Gastrocnemius medialis (tissue), 4 donors: ENCODE results near the gene DAPK1. TPM values are rescaled to one million over a fixed set of nuclear protein-coding genes. Genes with fewer than 3 reads are reported as not detected.

Experiments used
- ATAC-seq, 2 donors: fragments of 150-250 bp; one replicate each; pipeline ENCODE4 v1.9.1; 2016
- DNase-seq, 2 donors: peaks; one replicate each; pipeline ENCODE4 v3.0.0-alpha.2; 2019
- H3K27ac ChIP-seq, 4 donors: fragments of 200-600 bp; sonication (generic); 1 replicate in 1 of 4; 2 replicates in 3 of 4; pipeline ENCODE4 v1.5.1; 2016 to 2018; ENCODE audit warnings: mild to moderate bottlenecking in 2 of 4, moderate library complexity in 1 of 4
- H3K27me3 ChIP-seq, 3 donors: fragments of 200-600 bp; sonication (generic) in 2 of 3; 1 replicate in 1 of 3; 2 replicates in 2 of 3; pipeline versions ENCODE4 v1.5.1 to v1.6.0; 2016 to 2019; ENCODE audit warnings: mild to moderate bottlenecking in 1 of 3, moderate library complexity in 1 of 3
- H3K36me3 ChIP-seq, 2 donors: fragments of 200-600 bp; sonication (generic) in 1 of 2; one replicate each; pipeline ENCODE4 v1.5.1; 2017 to 2018
- H3K4me1 ChIP-seq, 2 donors: fragments of 200-600 bp; sonication (generic) in 1 of 2; one replicate each; pipeline ENCODE4 v1.5.1; 2016 to 2017; ENCODE audit warnings: mild to moderate bottlenecking in 2 of 2
- H3K4me3 ChIP-seq, 4 donors: fragments of 200-600 bp; sonication (generic) in 3 of 4; 1 replicate in 1 of 4; 2 replicates in 3 of 4; pipeline ENCODE4 v1.5.1; 2016 to 2019; ENCODE audit warnings: mild to moderate bottlenecking in 2 of 4
- H3K9me3 ChIP-seq, 3 donors: fragments of 200-600 bp; sonication (generic) in 2 of 3; 1 replicate in 1 of 3; 2 replicates in 2 of 3; pipeline ENCODE4 v1.5.1; 2016 to 2019
- POLR2A ChIP-seq, 2 donors: fragments of 450-650 bp; IDR thresholded peaks; one replicate each; pipeline ENCODE4 v1.6.1; 2017; ENCODE audit warnings: antibody characterized with exemption in 2 of 2, mild to moderate bottlenecking in 2 of 2, moderate library complexity in 2 of 2
- in situ Hi-C, 4 donors: fragments of 200-750 bp; cut with MboI; loops; one replicate each; pipeline versions ENCODE4 v1.15.0 to v1.8.0; 2017; ENCODE audit warnings: low sequenced_read_pairs in 4 of 4
- intact Hi-C: fragments of 100-400 bp; cut with DNase I; formaldehyde crosslinking; loops from one replicate; pipeline ENCODE4 v1.15.1; 2023; ENCODE audit warnings: low total_unique reads
- total RNA-seq, 4 donors: library from RNA; depleted of rRNA; stranded (reverse); fragments of >200 nt; gene quantifications; one replicate each; pipeline versions ENCODE4 v1.1.0 to v1.2.3, GENCODE V29; 2016
- TF ChIP-seq, protein P1 (sequence below), 5 experiments: fragments of 450-650 bp in 3 of 5; fragments of 200-600 bp in 2 of 5; sonication (generic) in 2 of 5; IDR thresholded peaks in 4 of 5; conservative IDR thresholded peaks in 1 of 5; 1 replicate in 4 of 5; 2 replicates in 1 of 5; pipeline ENCODE4 v1.5.1; 2016 to 2019; ENCODE audit warnings: antibody characterized with exemption in 5 of 5, mild to moderate bottlenecking in 3 of 5, moderate library complexity in 3 of 5

The DAPK1 gene
- total RNA-seq, 4 donors from 2014 or later, result 1.2 to 4.3 (median 2.7) TPM

DNA sequence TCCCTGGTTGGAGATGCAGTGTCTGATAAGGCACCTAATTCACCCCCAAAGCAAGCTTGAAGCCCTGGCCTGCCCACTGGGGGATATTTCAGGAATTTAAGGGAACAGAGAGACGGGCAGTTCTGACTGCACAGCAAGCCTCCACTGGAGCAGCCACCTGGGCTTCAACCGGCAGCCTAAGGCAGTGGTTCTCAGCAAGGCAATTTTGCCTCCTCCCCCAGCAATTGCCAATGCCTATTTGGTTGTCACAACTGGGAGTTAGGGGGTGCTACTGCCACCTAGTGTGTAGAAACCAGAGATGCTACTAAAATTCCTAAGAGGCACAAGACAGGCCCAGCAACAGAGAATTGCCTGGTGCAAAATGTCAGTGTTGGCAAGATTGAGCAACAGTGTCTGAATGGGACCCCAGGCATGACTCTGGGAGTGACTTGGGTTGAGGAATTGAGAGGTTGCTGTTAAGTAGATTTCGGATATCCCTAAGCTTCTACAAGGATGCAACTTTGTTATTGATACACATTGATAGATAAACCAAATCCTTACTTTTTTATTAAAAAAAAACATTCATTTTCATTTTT, 169.6 kb downstream of the DAPK1 start:
- no peak overlapping the region for H3K4me3 ChIP-seq
- DNase-seq (no peak), ATAC-seq (no peak)
- H3K36me3 ChIP-seq, result no peaks in the 10 kb centered on the region
- intact Hi-C loops (no loop called here), in situ Hi-C loops (loop anchor here (5.0 to 25.0 kb wide), 4 partner anchors 322 to 1255 kb away; no protein-coding TSS in a partner anchor)
- no peaks in the 10 kb centered on the region for H3K9me3 ChIP-seq
- H3K27ac ChIP-seq, result no peak overlapping the region
- TF ChIP-seq, protein P1, sequence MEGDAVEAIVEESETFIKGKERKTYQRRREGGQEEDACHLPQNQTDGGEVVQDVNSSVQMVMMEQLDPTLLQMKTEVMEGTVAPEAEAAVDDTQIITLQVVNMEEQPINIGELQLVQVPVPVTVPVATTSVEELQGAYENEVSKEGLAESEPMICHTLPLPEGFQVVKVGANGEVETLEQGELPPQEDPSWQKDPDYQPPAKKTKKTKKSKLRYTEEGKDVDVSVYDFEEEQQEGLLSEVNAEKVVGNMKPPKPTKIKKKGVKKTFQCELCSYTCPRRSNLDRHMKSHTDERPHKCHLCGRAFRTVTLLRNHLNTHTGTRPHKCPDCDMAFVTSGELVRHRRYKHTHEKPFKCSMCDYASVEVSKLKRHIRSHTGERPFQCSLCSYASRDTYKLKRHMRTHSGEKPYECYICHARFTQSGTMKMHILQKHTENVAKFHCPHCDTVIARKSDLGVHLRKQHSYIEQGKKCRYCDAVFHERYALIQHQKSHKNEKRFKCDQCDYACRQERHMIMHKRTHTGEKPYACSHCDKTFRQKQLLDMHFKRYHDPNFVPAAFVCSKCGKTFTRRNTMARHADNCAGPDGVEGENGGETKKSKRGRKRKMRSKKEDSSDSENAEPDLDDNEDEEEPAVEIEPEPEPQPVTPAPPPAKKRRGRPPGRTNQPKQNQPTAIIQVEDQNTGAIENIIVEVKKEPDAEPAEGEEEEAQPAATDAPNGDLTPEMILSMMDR (IDR thresholded peaks at IDR 0.05 in 4 of 5, conservative IDR thresholded peaks at IDR 0.05 in 1 of 5), result no peak
- no peak for TF ChIP-seq POLR2A (IDR thresholded peaks at IDR 0.05)
- no peaks in the 10 kb centered on the region for H3K4me1 ChIP-seq
- no peaks in the 10 kb centered on the region for H3K27me3 ChIP-seq

DNA sequence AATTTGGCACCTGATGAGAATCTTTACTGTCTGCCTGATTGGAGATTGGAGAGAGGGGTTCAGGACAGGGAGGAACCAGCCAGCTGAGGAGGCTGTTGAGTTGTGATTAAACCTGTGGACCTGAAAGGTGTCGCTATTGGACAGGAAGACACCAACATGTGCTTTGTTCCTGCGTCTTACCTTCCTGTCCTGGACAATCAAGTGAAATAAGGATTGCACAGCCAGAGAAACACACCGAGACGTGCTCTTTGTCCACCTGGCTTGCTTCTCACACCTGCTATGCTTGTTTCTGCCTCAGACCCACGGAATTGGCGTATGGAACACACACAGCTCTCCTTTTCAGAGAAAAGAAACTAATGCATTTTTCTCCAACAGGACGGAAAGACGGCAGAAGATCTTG, 170.6 kb downstream of the DAPK1 start:
- no peaks in the 10 kb centered on the region for H3K27me3 ChIP-seq
- no peak for ATAC-seq
- no peaks in the 10 kb centered on the region for H3K4me1 ChIP-seq
- in situ Hi-C loops, result loop anchor here (5.0 to 25.0 kb wide), 4 partner anchors 323 to 1256 kb away; no protein-coding TSS in a partner anchor
- H3K4me3 ChIP-seq, result no peak overlapping the region
- H3K36me3 ChIP-seq, result no peaks in the 10 kb centered on the region
- TF ChIP-seq, protein P1 (IDR thresholded peaks at IDR 0.05 in 4 of 5, conservative IDR thresholded peaks at IDR 0.05 in 1 of 5), result no peak
- TF ChIP-seq POLR2A (IDR thresholded peaks at IDR 0.05), result no peak
- no peaks in the 10 kb centered on the region for H3K9me3 ChIP-seq
- H3K27ac ChIP-seq, result no peak overlapping the region
- DNase-seq, result no peak
- intact Hi-C loops, result no loop called here

DNA sequence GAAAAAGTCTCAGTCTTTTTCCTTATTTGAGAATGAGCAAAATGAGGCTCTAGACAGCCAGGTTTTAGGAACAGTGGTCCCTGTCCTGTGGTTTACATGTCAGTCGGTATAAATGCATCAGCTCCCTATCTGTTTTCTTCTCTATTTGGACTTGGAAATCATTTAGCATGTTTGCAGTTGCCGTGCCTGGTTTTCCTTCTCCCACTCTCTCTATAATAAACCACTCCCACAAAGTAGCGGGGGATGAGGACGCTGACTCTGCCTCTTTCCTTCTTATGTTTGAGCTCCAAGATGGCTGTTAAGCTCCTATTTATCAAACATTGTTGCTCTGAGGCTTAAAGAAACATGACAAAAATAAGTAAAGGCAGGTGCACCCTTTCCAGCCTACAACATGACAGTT, 171.1 kb downstream of the DAPK1 start:
- DNase-seq (no peak), ATAC-seq (no peak)
- Histone ChIP-seq H3K9me3 (no peaks in the 10 kb centered on the region), H3K4me1 (no peaks in the 10 kb centered on the region), H3K27me3 (no peaks in the 10 kb centered on the region), H3K4me3 (no peak overlapping the region), H3K36me3 (no peaks in the 10 kb centered on the region), H3K27ac (no peak overlapping the region)
- in situ Hi-C loops (loop anchor here (5.0 to 25.0 kb wide), 4 partner anchors 324 to 1256 kb away; no protein-coding TSS in a partner anchor), intact Hi-C loops (no loop called here)
- TF ChIP-seq POLR2A (IDR thresholded peaks at IDR 0.05), result no peak
- TF ChIP-seq, protein P1 (IDR thresholded peaks at IDR 0.05 in 4 of 5, conservative IDR thresholded peaks at IDR 0.05 in 1 of 5), result no peak

DNA sequence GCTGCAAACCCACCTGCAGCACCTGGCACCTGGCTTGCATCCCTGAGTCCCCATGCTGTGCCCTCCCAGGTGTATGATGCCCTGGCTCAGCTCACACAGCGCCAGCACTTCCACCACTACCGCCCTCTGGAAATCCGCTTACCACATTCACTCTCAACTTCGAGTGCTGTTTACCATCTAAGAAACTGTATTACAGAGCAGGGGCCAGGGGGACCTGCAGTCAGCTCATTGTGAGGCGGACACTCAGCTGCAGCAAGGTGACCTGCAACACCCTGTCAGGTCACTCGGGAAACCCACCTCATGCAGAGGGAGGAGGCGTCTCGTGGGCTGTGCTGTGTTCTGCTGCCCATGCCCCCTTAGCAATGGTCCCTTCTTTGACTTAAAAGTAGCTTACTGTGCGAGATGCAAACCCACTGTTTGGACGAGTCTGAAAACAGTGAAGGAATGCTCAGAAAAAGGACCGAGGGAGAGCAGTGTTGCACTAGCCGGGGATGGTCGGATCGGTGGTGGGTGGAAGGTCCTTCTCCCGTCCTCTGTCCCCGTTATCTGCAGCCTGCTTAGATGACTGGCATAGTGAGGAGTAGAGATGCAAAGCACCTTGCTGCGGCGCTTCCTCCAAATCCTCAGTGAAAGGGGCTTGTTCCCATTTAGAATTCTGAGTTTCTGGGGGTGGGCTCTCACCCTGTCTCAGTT, 173.1 kb downstream of the DAPK1 start:
- no peaks in the 10 kb centered on the region for H3K36me3 ChIP-seq
- ATAC-seq, result no peak
- no peak overlapping the region for H3K4me3 ChIP-seq
- no peak overlapping the region for H3K27ac ChIP-seq
- H3K27me3 ChIP-seq, result no peaks in the 10 kb centered on the region
- DNase-seq, result no peak
- in situ Hi-C loops, result loop anchor here in 3 of 4 donors (10.0 to 25.0 kb wide), 2 partner anchors 144 to 1258 kb away; no protein-coding TSS in a partner anchor
- no peaks in the 10 kb centered on the region for H3K9me3 ChIP-seq
- H3K4me1 ChIP-seq, result no peaks in the 10 kb centered on the region
- no peak for TF ChIP-seq POLR2A (IDR thresholded peaks at IDR 0.05)
- TF ChIP-seq, protein P1 (IDR thresholded peaks at IDR 0.05 in 4 of 5, conservative IDR thresholded peaks at IDR 0.05 in 1 of 5), result no peak
- intact Hi-C loops, result no loop called here
